ENCODE measurements around the gene RTBDN. TPM values are rescaled to one million over a fixed set of nuclear protein-coding genes. Genes with fewer than 3 reads are reported as not detected.

RTBDN gene
- total and polyA plus RNA-seq, 2 of the 8 experiments (the other 6 are each of a cell fraction or from before 2014, with no cell fraction given) = 4.0 to 4.8 TPM

GRCh38 chr19:12865746-12866415 is 31.5 kb upstream of the RTBDN start:
- H3K27ac ChIP-seq (ENCODE audit: low read depth, low read length) = no peak overlapping the region
- no peak overlapping the region for H3K14ac ChIP-seq (ENCODE audit: insufficient read length)
- H3K9ac ChIP-seq (replicated peaks in 1 of 4; ENCODE audit: extremely low read depth in 1 of 4, low read depth in 3 of 4, low read length in 3 of 4) = no peak overlapping the region
- no peak overlapping the region for H3K4me3 ChIP-seq (ENCODE audit: extremely low read depth in 1 of 4, insufficient read depth in 2 of 4, low read depth in 3 of 4, low read length in 4 of 4)
- peaks cover 8% of the 10 kb centered on the region; the same call in 1 of the 2 replicates for H3K23me2 ChIP-seq (ENCODE audit: low read depth, low read length)
- peaks cover 3 to 17% (median 14%) of the 10 kb centered on the region in 4 experiments for H3K4me1 ChIP-seq (replicated peaks in 1 of 4; ENCODE audit: control insufficient read depth in 3 of 4, insufficient read depth in 4 of 4, low read length in 3 of 4)
- H3K23ac ChIP-seq (ENCODE audit: insufficient read length) = no peak overlapping the region
- H4K91ac ChIP-seq (replicated peaks; ENCODE audit: insufficient read length, low read length) = no peak overlapping the region
- 72% methylated on average over 19 of the region's 19 CpGs; no CpG with 5 or more reads in 1 of the 2 experiments for WGBS, 2 experiments (ENCODE audit: extremely low coverage in 1 of 2, insufficient coverage in 1 of 2, insufficient read length in 1 of 2, insufficient replicate concordance in 2 of 2, low coverage in 1 of 2, low lambda C conversion rate in 2 of 2, missing lambda C conversion rate in 1 of 2)
- ChIA-PET CTCF (ENCODE audit: partially characterized antibody) (interaction anchor here (1.5 to 7.9 kb wide), 3 partner anchors 8 to 88 kb away, joined by 4 to 48 read pairs (median 5); no protein-coding TSS in a partner anchor), POLR2A (ENCODE audit: partially characterized antibody) (interaction anchor here (0.6 to 4.5 kb wide), 7 partner anchors 12 to 297 kb away, joined by 3 to 34 read pairs (median 7); partner anchors contain the start of gene DNASE2)
- no peak overlapping the region; the same call in 1 of the 2 replicates for H2BK12ac ChIP-seq (ENCODE audit: low read depth, low read length)
- peak overlapping the region; percentile 48; the same call in 1 of the 2 replicates for H3K18ac ChIP-seq (ENCODE audit: extremely low read depth, low read length)
- no peaks in the 10 kb centered on the region for H4K20me1 ChIP-seq (replicated peaks in 1 of 2; ENCODE audit: control insufficient read depth in 1 of 2, insufficient read depth in 2 of 2, low read length in 2 of 2)
- no peaks in the 10 kb centered on the region for H3K27me3 ChIP-seq (replicated peaks in 1 of 4; ENCODE audit: control insufficient read depth in 3 of 4, extremely low read depth in 1 of 4, insufficient read depth in 3 of 4, low read length in 3 of 4)
- peaks cover 0 to 4% (median 0%) of the 10 kb centered on the region in 4 experiments; a peak in 2 of 8 replicates for H3K36me3 ChIP-seq (ENCODE audit: control insufficient read depth in 2 of 4, insufficient read depth in 4 of 4, low read length in 3 of 4)
- H3K56ac ChIP-seq (replicated peaks; ENCODE audit: insufficient read length, low read depth, low read length) = no peak overlapping the region
- no peak overlapping the region for H4K5ac ChIP-seq (ENCODE audit: insufficient read length, low read depth, low read length)
- no peaks in the 10 kb centered on the region for H3K9me3 ChIP-seq (ENCODE audit: insufficient read depth in 2 of 2, low read depth in 1 of 2, low read length in 1 of 2)
- no peak overlapping the region for H2BK20ac ChIP-seq (ENCODE audit: low read length)
- 0 out of 2 replicates have a peak overlapping the region, but pooled peaks have one; percentile 1 for H2BK15ac ChIP-seq (ENCODE audit: low read length)
- H2BK5ac ChIP-seq (ENCODE audit: low read depth, low read length) = 0 out of 2 replicates have a peak overlapping the region, but pooled peaks have one; percentile 73
- H3K4me2 ChIP-seq (ENCODE audit: insufficient read depth in 1 of 2, low read depth in 2 of 2, low read length in 2 of 2) = peak overlapping the region in 1 of 2 experiments; percentile 65; a peak in 1 of 4 replicates
- no peaks in the 10 kb centered on the region for H3K79me1 ChIP-seq (ENCODE audit: low read depth, low read length)
- no peak overlapping the region for H3K4ac ChIP-seq (replicated peaks; ENCODE audit: insufficient read length, low read depth, low read length)
- no peak for FAIRE-seq
- no peak overlapping the region for H2AK5ac ChIP-seq (ENCODE audit: low read depth, low read length)
- no peak overlapping the region for H4K8ac ChIP-seq (ENCODE audit: extremely low read depth, insufficient read depth, low read length)
- peak in 1 of 2 experiments; percentile 52 for DNase-seq (ENCODE audit: low read depth in 1 of 2, low spot score in 2 of 2)
- no peaks in the 10 kb centered on the region for H3K79me2 ChIP-seq (ENCODE audit: control insufficient read depth in 1 of 2, insufficient read depth in 2 of 2, low read length in 2 of 2)
- H2AFZ ChIP-seq (ENCODE audit: low read length) = no peak overlapping the region
- no peak overlapping the region for H2BK120ac ChIP-seq (replicated peaks; ENCODE audit: low read depth, low read length)
- TF ChIP-seq SIRT6 (IDR thresholded peaks at IDR 0.05; ENCODE audit: low read length) (no peak), POLR2A (IDR thresholded peaks at IDR 0.05; ENCODE audit: control extremely low read depth in 1 of 2, low read depth in 2 of 2, low read length in 2 of 2) (no peak), RBBP5 (IDR thresholded peaks at IDR 0.05; ENCODE audit: borderline replicate concordance, low read depth, low read length) (no peak), RAD21 (IDR thresholded peaks at IDR 0.05 in 1 of 2, conservative IDR thresholded peaks at IDR 0.05 in 1 of 2; ENCODE audit: low read depth in 2 of 2, low read length in 2 of 2) (no peak), SRF (IDR thresholded peaks at IDR 0.05; ENCODE audit: low read depth, low read length) (no peak), TEAD4 (IDR thresholded peaks at IDR 0.05; ENCODE audit: low read depth, low read length) (no peak), CTCF (IDR thresholded peaks at IDR 0.05; ENCODE audit: control extremely low read depth in 1 of 3, insufficient read depth in 1 of 3, low read depth in 1 of 3, low read length in 3 of 3) (no peak), HDAC2 (IDR thresholded peaks at IDR 0.05; ENCODE audit: borderline replicate concordance in 1 of 2, low read depth in 2 of 2, low read length in 2 of 2) (no peak), POLR2AphosphoS5 (IDR thresholded peaks at IDR 0.05; ENCODE audit: low read depth, low read length) (no peak)

All from H1 (cell line).